MM.1S (cell line): Measurements from ENCODE around the gene TNNC1.

Source experiments
- DNase-seq: peaks from one replicate; pipeline ENCODE4 v3.0.0-alpha.2; 2015
- H2AFZ ChIP-seq: fragments of 300-600 bp; sonication (generic); 2 replicates; pipeline ENCODE4 v1.6.0; 2016; ENCODE audit warnings: antibody characterized with exemption, low read length
- H3F3A ChIP-seq: fragments of 300-600 bp; sonication (generic); 2 replicates; pipeline ENCODE4 v1.6.1; 2016; ENCODE audit warnings: mild to moderate bottlenecking, antibody characterized with exemption, low read length, moderate library complexity, mixed read lengths; ENCODE audit not compliant: insufficient read depth
- H3K27ac ChIP-seq: fragments of 300-600 bp; sonication (generic); 2 replicates; pipeline ENCODE4 v1.5.1; 2016; ENCODE audit warnings: mild to moderate bottlenecking, low read length
- H3K27me3 ChIP-seq: fragments of 300-600 bp; sonication (generic); replicated peaks from 2 replicates; pipeline ENCODE4 v1.6.0; 2016; ENCODE audit warnings: low read length; ENCODE audit not compliant: insufficient read depth
- H3K36me3 ChIP-seq: fragments of 300-600 bp; sonication (generic); replicated peaks from 2 replicates; pipeline ENCODE4 v1.6.1; 2016; ENCODE audit warnings: mild to moderate bottlenecking, low read length, mixed read lengths; ENCODE audit not compliant: insufficient read depth
- H3K4me1 ChIP-seq: fragments of 300-600 bp; sonication (generic); 2 replicates; pipeline ENCODE4 v1.6.1; 2016; ENCODE audit warnings: low read length, mixed read lengths
- H3K4me2 ChIP-seq: fragments of 300-600 bp; sonication (generic); 2 replicates; pipeline ENCODE4 v1.6.0; 2016; ENCODE audit warnings: low read depth, low read length
- H3K4me3 ChIP-seq: fragments of 300-600 bp; sonication (generic); 2 replicates; pipeline ENCODE4 v1.5.1; 2016; ENCODE audit warnings: low read length, mixed read lengths
- H3K79me2 ChIP-seq: fragments of 300-600 bp; sonication (generic); 2 replicates; pipeline ENCODE4 v1.6.1; 2016; ENCODE audit warnings: mixed run types, low read length, mixed read lengths
- H3K9ac ChIP-seq: fragments of 300-600 bp; sonication (generic); 2 replicates; pipeline ENCODE4 v1.6.1; 2016; ENCODE audit warnings: low read length, mixed read lengths
- H3K9me2 ChIP-seq: fragments of 300-600 bp; sonication (generic); replicated peaks from 2 replicates; pipeline ENCODE4 v1.6.1; 2016; ENCODE audit warnings: mild to moderate bottlenecking, low read length, mixed read lengths; ENCODE audit not compliant: insufficient read depth
- H3K9me3 ChIP-seq: fragments of 300-600 bp; sonication (generic); replicated peaks from 2 replicates; pipeline ENCODE4 v1.6.1; 2016; ENCODE audit warnings: mild to moderate bottlenecking, low read length, mixed read lengths; ENCODE audit not compliant: insufficient read depth
- H4K20me1 ChIP-seq: fragments of 300-600 bp; sonication (generic); 2 replicates; pipeline ENCODE4 v1.6.1; 2016; ENCODE audit warnings: mild to moderate bottlenecking, low read length, moderate library complexity, mixed read lengths; ENCODE audit not compliant: insufficient read depth
- CTCF ChIP-seq: fragments of 300-600 bp; sonication (generic); IDR thresholded peaks from 2 replicates; pipeline ENCODE4 v1.5.1; 2016; ENCODE audit warnings: antibody characterized with exemption, low read length, mixed read lengths
- EZH2 ChIP-seq: fragments of 300-600 bp; sonication (generic); optimal IDR thresholded peaks from 2 replicates; pipeline ENCODE3; 2017; ENCODE audit warnings: low read depth, mild to moderate bottlenecking, antibody characterized with exemption, low read length, mixed read lengths
- EZH2phosphoT487 ChIP-seq: fragments of 300-600 bp; sonication (generic); IDR thresholded peaks from 2 replicates; pipeline ENCODE4 v1.6.1; 2018; ENCODE audit warnings: antibody characterized with exemption, low read length

Gene TNNC1

GRCh38 chr3:52461874-52462273 is 8.0 kb upstream of the TNNC1 start:
- no peak for TF ChIP-seq EZH2
- no peak for TF ChIP-seq CTCF
- TF ChIP-seq EZH2phosphoT487, result no peak
- H3K9me3 ChIP-seq, result no peaks in the 10 kb centered on the region
- no peak overlapping the region for H3K4me2 ChIP-seq
- no peaks in the 10 kb centered on the region for H3K9me2 ChIP-seq
- DNase-seq, result no peak
- H3K36me3 ChIP-seq, result 0 out of 2 replicates have a peak, but pooled peaks cover 3% of the 10 kb centered on the region
- H2AFZ ChIP-seq, result no peak overlapping the region
- H3K27ac ChIP-seq, result no peak overlapping the region
- H3K4me3 ChIP-seq, result no peak overlapping the region
- H3K27me3 ChIP-seq, result no peaks in the 10 kb centered on the region
- H3K4me1 ChIP-seq, result no peaks in the 10 kb centered on the region
- no peaks in the 10 kb centered on the region for H3F3A ChIP-seq
- peaks cover 7% of the 10 kb centered on the region; the same call in 1 of the 2 replicates for H3K79me2 ChIP-seq
- H4K20me1 ChIP-seq, result no peaks in the 10 kb centered on the region
- no peak overlapping the region for H3K9ac ChIP-seq

- H3K79me2 ChIP-seq, result peaks cover 24% of the 10 kb centered on the region
- no peaks in the 10 kb centered on the region for H3K9me2 ChIP-seq
- H2AFZ ChIP-seq, result no peak overlapping the region
- TF ChIP-seq CTCF (no peak), EZH2phosphoT487 (no peak), EZH2 (no peak)
- no peaks in the 10 kb centered on the region for H3K27me3 ChIP-seq
- no peak overlapping the region for H3K27ac ChIP-seq
- H3K36me3 ChIP-seq, result 0 out of 2 replicates have a peak, but pooled peaks cover 3% of the 10 kb centered on the region
- H3K4me1 ChIP-seq, result peaks cover 13% of the 10 kb centered on the region
- H3K4me3 ChIP-seq, result no peak overlapping the region
- no peak for DNase-seq
- no peaks in the 10 kb centered on the region for H3K9me3 ChIP-seq
- no peaks in the 10 kb centered on the region for H4K20me1 ChIP-seq
- H3K4me2 ChIP-seq, result no peak overlapping the region
- H3K9ac ChIP-seq, result no peak overlapping the region
- H3F3A ChIP-seq, result peaks cover 5% of the 10 kb centered on the region
These were observed 5.1 kb upstream of the TNNC1 start for GRCh38 chr3:52458770-52459545.

- no peak overlapping the region for H3K4me2 ChIP-seq
- H3K79me2 ChIP-seq, result peaks cover 24% of the 10 kb centered on the region
- H4K20me1 ChIP-seq, result no peaks in the 10 kb centered on the region
- H2AFZ ChIP-seq, result no peak overlapping the region
- no peak overlapping the region for H3K9ac ChIP-seq
- no peak overlapping the region for H3K27ac ChIP-seq
- no peaks in the 10 kb centered on the region for H3K9me2 ChIP-seq
- no peak for TF ChIP-seq CTCF
- no peak for TF ChIP-seq EZH2
- TF ChIP-seq EZH2phosphoT487, result no peak
- H3K27me3 ChIP-seq, result no peaks in the 10 kb centered on the region
- peaks cover 5% of the 10 kb centered on the region for H3F3A ChIP-seq
- no peak overlapping the region for H3K4me3 ChIP-seq
- H3K36me3 ChIP-seq, result 0 out of 2 replicates have a peak, but pooled peaks cover 3% of the 10 kb centered on the region
- no peaks in the 10 kb centered on the region for H3K9me3 ChIP-seq
- no peak for DNase-seq
- peaks cover 13% of the 10 kb centered on the region for H3K4me1 ChIP-seq
These were observed 4.4 kb upstream of the TNNC1 start for GRCh38 chr3:52458031-52458760.
